ENCODE measurements around the gene CWF19L1.
"Not testable (repeated sequence)": the region's sequence is repeated elsewhere in the genome, so short reads cannot be mapped to it uniquely, and the experiment has no call there.

Gene CWF19L1

DNA sequence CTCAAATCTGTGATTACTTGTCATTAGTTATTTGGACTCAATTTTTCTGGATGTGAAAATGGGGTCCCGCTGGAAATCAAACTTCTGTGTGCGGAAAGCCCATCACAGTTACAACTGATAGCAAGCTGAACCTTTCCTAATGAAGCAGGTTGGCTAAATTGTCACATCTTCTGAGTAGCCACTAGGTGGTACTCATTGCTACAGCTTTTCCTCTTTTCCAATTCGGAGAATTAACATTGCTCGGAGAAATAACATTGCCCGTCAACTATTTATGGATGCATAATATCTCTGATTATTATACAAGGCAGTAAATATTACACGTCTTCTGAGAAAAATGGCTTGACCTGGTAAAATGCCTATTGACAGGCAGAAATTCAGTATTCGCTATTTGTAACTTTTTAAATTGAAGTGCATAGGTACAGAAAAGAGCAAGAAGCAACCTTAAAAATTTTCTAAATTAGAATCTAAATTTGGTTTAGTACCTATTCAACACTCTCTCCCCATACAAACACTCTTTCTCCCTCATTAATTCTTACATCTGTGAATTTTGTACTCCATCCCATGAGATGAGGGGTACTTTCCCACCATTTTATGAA is 36.4 kb upstream of the CWF19L1 start:
- no peak for DNase-seq (ENCODE audit: low read depth)
- H3K4me3 ChIP-seq (ENCODE audit: low read depth, low read length), result no peak overlapping the region
- TF ChIP-seq, protein P1, sequence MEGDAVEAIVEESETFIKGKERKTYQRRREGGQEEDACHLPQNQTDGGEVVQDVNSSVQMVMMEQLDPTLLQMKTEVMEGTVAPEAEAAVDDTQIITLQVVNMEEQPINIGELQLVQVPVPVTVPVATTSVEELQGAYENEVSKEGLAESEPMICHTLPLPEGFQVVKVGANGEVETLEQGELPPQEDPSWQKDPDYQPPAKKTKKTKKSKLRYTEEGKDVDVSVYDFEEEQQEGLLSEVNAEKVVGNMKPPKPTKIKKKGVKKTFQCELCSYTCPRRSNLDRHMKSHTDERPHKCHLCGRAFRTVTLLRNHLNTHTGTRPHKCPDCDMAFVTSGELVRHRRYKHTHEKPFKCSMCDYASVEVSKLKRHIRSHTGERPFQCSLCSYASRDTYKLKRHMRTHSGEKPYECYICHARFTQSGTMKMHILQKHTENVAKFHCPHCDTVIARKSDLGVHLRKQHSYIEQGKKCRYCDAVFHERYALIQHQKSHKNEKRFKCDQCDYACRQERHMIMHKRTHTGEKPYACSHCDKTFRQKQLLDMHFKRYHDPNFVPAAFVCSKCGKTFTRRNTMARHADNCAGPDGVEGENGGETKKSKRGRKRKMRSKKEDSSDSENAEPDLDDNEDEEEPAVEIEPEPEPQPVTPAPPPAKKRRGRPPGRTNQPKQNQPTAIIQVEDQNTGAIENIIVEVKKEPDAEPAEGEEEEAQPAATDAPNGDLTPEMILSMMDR (IDR thresholded peaks at IDR 0.05; ENCODE audit: low read depth, low read length, missing control alignments), result peak; percentile 70

DNA sequence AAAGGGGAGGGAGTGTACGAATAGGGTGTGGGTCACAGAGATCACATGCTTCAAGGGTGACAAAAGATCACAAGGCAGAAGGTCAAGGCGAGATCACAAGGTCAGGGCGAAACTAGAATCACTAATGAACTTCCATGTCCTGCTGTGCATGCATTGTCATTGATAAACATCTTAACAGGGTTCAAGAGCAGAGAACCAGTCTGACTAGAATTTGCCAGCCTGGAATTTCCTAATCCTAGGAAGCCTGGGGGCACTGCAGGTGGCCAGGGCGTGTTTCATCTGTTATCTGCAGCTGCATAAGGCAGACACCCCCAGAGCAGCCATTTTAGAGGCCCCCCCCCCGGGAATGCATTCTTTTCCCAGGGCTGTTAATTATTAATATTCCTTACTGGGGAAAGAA is 33.7 kb upstream of the CWF19L1 start:
- DNase-seq (ENCODE audit: low read depth); H3K4me3 ChIP-seq (ENCODE audit: low read depth, low read length): not testable (repeated sequence)

DNA sequence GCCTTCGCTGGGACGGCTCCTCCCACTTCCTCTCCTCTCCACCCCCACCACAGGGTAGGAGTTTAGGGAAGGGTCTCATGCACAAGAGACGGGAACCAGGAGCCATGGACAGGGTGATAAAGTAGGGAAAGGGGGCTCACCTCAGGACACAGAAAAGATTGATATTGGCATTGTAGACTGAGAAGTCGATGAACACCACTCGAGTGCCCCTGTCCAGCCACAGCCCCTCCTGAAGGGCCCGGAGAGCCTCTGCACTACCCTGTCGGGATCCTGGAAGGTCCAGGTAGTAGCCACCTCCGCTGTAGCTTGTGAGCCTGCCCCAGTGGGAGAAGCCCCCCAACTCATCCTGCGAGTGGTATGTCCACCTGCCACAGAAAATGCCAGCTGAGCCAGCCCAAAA is 29.8 kb upstream of the CWF19L1 start:
- TF ChIP-seq, protein P1 (IDR thresholded peaks at IDR 0.05; ENCODE audit: low read depth, low read length, missing control alignments), result no peak
- no peak for DNase-seq (ENCODE audit: low read depth)
- H3K4me3 ChIP-seq (ENCODE audit: low read depth, low read length), result no peak overlapping the region

DNA sequence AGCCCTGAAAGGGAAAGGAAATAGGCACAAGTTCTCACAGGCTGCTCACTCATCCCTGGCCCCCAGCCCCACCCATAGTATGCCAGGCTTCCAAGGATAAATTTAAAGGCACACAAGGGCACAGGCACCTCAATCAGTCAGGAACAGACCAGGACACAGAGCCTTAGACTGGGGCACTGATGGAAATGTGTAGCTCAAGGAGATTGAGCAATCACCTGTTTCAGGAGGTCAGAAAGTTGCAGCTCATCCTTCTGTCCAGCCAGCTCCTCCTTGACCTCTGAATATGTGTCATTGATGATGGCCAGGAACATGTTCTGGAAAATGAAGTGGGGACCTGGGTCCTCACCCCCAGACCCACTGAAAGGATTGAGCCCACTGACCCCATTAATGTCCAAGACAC is 25.6 kb upstream of the CWF19L1 start:
- H3K4me3 ChIP-seq (ENCODE audit: low read depth, low read length), result no peak overlapping the region
- DNase-seq (ENCODE audit: low read depth), result no peak
- TF ChIP-seq, protein P1 (IDR thresholded peaks at IDR 0.05; ENCODE audit: low read depth, low read length, missing control alignments), result no peak

DNA sequence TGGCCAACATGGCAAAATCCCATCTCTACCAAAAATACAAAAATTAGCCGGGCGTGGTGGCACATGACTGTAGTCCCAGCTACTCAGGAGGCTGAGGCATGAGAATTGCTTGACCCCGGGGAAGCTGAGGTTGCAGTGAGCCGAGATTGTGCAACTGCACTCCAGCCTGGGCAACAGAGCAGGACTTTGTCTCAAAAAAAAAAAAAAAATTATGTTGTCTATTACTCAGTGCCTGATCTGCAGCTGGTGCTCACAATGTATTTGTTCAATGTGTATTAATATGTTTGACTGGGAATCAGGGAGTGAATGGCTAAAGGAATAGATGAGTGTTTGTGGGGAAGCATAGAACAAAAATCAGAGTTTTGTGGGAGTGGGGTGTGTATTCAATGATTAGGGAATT is 24.9 kb upstream of the CWF19L1 start:
- DNase-seq (ENCODE audit: low read depth); H3K4me3 ChIP-seq (ENCODE audit: low read depth, low read length): not testable (repeated sequence)

DNA sequence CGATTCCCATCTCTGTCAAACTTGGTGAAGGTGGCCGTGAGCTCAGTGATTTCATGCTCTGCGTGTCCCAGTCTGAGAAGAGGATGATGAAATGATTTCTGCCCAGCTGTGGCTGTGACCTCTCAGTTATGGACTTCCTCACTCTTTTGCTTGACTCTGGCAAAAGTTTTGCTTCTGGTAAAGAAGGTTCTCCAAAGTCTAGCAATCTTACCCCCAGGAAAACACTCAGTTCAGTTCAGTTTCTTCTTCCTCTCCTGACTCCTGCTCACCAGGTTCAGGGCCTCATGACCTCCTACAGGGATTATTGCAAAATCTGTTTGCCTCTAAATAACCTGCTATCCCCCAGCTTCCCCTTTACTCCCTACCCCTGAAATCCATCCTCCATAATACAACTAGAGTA is 23.9 kb upstream of the CWF19L1 start:
- no peak for DNase-seq (ENCODE audit: low read depth)
- H3K4me3 ChIP-seq (ENCODE audit: low read depth, low read length), result no peak overlapping the region
- TF ChIP-seq, protein P1 (IDR thresholded peaks at IDR 0.05; ENCODE audit: low read depth, low read length, missing control alignments), result no peak

DNA sequence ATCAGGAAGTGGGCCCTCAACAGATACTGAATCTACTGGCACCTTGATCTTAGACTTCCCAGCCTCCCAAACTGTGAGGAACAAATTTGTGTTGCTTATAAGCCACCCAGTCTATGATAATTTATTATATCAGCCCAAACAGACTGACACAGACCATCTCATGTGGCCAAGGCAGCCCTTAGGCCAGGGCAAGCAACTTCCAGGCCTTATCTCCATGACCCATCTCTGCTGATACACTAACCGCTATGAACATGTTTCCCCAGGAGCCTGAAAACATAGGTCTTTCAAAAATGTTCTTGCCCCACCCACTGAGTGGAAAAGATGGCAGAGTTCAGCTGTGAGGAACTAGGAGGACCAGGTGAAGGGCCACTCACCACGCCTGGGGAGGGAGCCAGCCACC is 22.2 kb upstream of the CWF19L1 start:
- DNase-seq (ENCODE audit: low read depth), result no peak
- no peak overlapping the region for H3K4me3 ChIP-seq (ENCODE audit: low read depth, low read length)
- TF ChIP-seq, protein P1 (IDR thresholded peaks at IDR 0.05; ENCODE audit: low read depth, low read length, missing control alignments), result no peak

DNA sequence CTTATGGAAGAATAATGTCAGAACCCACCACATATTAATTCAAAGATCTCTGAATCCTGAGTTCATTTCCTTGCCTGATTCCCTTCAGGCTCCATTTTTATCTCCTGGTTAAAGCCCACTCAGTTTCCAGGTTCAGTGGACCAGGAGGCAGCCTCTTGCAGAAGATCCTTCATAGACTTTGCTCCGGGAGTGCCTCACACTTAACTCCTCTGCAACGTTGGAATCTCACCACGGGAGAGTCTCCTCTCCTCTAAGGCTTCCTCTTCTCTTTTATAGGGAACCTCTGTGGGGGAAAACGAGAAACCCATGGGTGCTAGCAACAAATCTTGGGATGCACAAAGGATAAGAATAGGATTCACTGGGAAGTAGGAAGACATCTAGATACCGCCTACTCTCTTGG is 20.8 kb upstream of the CWF19L1 start:
- no peak overlapping the region for H3K4me3 ChIP-seq (ENCODE audit: low read depth, low read length)
- no peak for DNase-seq (ENCODE audit: low read depth)
- TF ChIP-seq, protein P1 (IDR thresholded peaks at IDR 0.05; ENCODE audit: low read depth, low read length, missing control alignments), result no peak
